Measurements from ENCODE around the gene DCAF12.

DNA sequence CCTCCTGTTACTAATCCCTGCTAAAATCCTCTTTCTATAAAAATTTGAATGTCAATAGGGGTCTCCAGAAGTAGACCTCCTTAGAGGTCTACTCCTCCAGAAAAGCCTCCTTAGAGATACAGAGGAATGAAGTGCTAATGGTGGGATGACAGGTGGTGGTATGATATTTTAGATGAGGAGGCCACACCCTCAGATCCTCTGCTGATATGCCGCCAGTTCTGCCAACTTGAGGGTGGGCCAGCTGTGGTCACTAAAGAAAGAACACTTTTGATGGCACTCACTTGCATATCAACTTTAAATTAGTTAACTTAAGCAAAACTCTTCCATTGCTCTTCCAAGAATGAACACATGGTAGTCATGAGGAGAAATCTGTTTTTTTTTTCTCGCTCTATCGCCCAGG, 61.0 kb downstream of the DCAF12 start:
- TF ChIP-seq EP300 (IDR thresholded peaks at IDR 0.05; ENCODE audit: borderline replicate concordance in 1 of 2, low read depth in 1 of 2, low read length in 1 of 2) (no peak), CTCF (IDR thresholded peaks at IDR 0.05) (no peak), USF2 (IDR thresholded peaks at IDR 0.05; ENCODE audit: borderline replicate concordance, low read depth, low read length) (no peak), ELF1 (IDR thresholded peaks at IDR 0.05) (no peak), RAD21 (IDR thresholded peaks at IDR 0.05; ENCODE audit: low read length) (no peak)
- TF ChIP-seq, protein P1, sequence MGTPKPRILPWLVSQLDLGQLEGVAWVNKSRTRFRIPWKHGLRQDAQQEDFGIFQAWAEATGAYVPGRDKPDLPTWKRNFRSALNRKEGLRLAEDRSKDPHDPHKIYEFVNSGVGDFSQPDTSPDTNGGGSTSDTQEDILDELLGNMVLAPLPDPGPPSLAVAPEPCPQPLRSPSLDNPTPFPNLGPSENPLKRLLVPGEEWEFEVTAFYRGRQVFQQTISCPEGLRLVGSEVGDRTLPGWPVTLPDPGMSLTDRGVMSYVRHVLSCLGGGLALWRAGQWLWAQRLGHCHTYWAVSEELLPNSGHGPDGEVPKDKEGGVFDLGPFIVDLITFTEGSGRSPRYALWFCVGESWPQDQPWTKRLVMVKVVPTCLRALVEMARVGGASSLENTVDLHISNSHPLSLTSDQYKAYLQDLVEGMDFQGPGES (IDR thresholded peaks at IDR 0.05; ENCODE audit: low read depth, low read length): no peak

All from SK-N-SH (cell line).